SIG-M5 treated with dmso at 0.1 percent for 504 hours (cell line): ENCODE data around the gene SUFU.
"Not testable (repeated sequence)": the region's sequence is repeated elsewhere in the genome, so short reads cannot be mapped to it uniquely, and the experiment has no call there.

ENCODE experiments used
- DNase-seq: peaks from one replicate; lab custom pipeline; 2025; ENCODE audit not compliant: unreplicated experiment; lab: John Stamatoyannopoulos, UW

The SUFU gene

GRCh38 chr10:102479651-102480050 lies 24.1 kb upstream of the SUFU start:
- DNase-seq, result no peak

- DNase-seq, result no peak
These were observed 23.4 kb upstream of the SUFU start for GRCh38 chr10:102480396-102480795.

- DNase-seq, result no peak
These were observed 19.8 kb upstream of the SUFU start for GRCh38 chr10:102484021-102484420.

- no peak for DNase-seq
These were observed 18.5 kb upstream of the SUFU start for GRCh38 chr10:102485093-102485784.

- no peak for DNase-seq
These were observed 12.6 kb upstream of the SUFU start for GRCh38 chr10:102491136-102491535.

GRCh38 chr10:102492344-102492939 lies 11.3 kb upstream of the SUFU start:
- DNase-seq, result no peak

GRCh38 chr10:102492983-102493382 lies 10.8 kb upstream of the SUFU start:
- DNase-seq, result no peak

- DNase-seq, result no peak
These were observed 10.0 kb upstream of the SUFU start for GRCh38 chr10:102493771-102494170.

GRCh38 chr10:102497545-102497944 lies 6.2 kb upstream of the SUFU start:
- DNase-seq, result no peak

- DNase-seq, result no peak
These were observed 4.4 kb upstream of the SUFU start for GRCh38 chr10:102499356-102499755.

GRCh38 chr10:102500686-102501085 lies 3.1 kb upstream of the SUFU start:
- DNase-seq, result not testable (repeated sequence)

GRCh38 chr10:102501201-102502028 lies 2.4 kb upstream of the SUFU start:
- peak; percentile 9 for DNase-seq

GRCh38 chr10:102502029-102502336 lies 1.8 kb upstream of the SUFU start:
- peak; percentile 96 for DNase-seq

GRCh38 chr10:102502337-102503151 lies 1.2 kb upstream of the SUFU start, which contains the start of gene ACTR1A:
ACTR1A (minus strand) TSS chr10:102502712; CDS start chr10:102502647, 65 bp downstream.
- DNase-seq, result peak; percentile 99

GRCh38 chr10:102504179-102504975 lies 605 bp downstream of the SUFU start:
- DNase-seq, result peak; percentile 56

GRCh38 chr10:102504976-102505300 lies 1.2 kb downstream of the SUFU start:
- no peak for DNase-seq

- DNase-seq, result no peak
These were observed 1.8 kb downstream of the SUFU start for GRCh38 chr10:102505462-102506115.

- no peak for DNase-seq
These were observed 3.7 kb downstream of the SUFU start for GRCh38 chr10:102507521-102507920.

GRCh38 chr10:102508506-102508905 lies 4.7 kb downstream of the SUFU start:
- DNase-seq, result no peak

- peak; percentile 48 for DNase-seq
These were observed 5.6 kb downstream of the SUFU start for GRCh38 chr10:102509387-102509786.
